ENCODE data around the gene TUSC2.

The TUSC2 gene

GRCh38 chr3:50275996-50276761 lies 51.8 kb downstream of the TUSC2 start:
- no peak for DNase-seq
- Mint-ChIP-seq H3K9me3 (no peaks in the 10 kb centered on the region), H3K27ac (peak overlapping the region; percentile 81), H3K4me1 (peaks cover 20 to 34% of the 10 kb centered on the region in 2 donors), H3K27me3 (peaks cover 40 to 49% of the 10 kb centered on the region in 2 donors), H3K36me3 (no peaks in the 10 kb centered on the region), H3K4me3 (peak overlapping the region; percentile 63 to 83)
- no peak for ATAC-seq (replicated peaks)

GRCh38 chr3:50275141-50275995 lies 52.7 kb downstream of the TUSC2 start:
- H3K4me3 Mint-ChIP-seq: peak overlapping the region; percentile 37 to 83
- DNase-seq (no peak), ATAC-seq (replicated peaks) (no peak)
- H3K27me3 Mint-ChIP-seq: peaks cover 40 to 49% of the 10 kb centered on the region in 2 donors
- no peaks in the 10 kb centered on the region for H3K9me3 Mint-ChIP-seq
- peaks cover 20 to 34% of the 10 kb centered on the region in 2 donors for H3K4me1 Mint-ChIP-seq
- peak overlapping the region; percentile 51 for H3K27ac Mint-ChIP-seq
- no peaks in the 10 kb centered on the region for H3K36me3 Mint-ChIP-seq
